H1 (cell line): ENCODE results near the gene ACTL8. TPM values are rescaled to one million over a fixed set of nuclear protein-coding genes. Genes with fewer than 3 reads are reported as not detected.

ENCODE experiments used
- CTCF ChIA-PET: fragments of 300-600 bp; sonication (Branson Sonifier 250); formaldehyde crosslinking; loops from one replicate; lab custom pipeline; 2021; ENCODE audit not compliant: partially characterized antibody; lab: Charles Lee
- POLR2A ChIA-PET: fragments of 300-600 bp; sonication (Branson Sonifier 250); formaldehyde crosslinking; loops from one replicate; lab custom pipeline; 2021; ENCODE audit warnings: inconsistent platforms; ENCODE audit not compliant: partially characterized antibody; lab: Charles Lee
- DNase-seq, 2 experiments: peaks; one replicate each; pipeline versions ENCODE4 v3.0.0 to v3.0.0-alpha.2; 2010 to 2022; ENCODE audit warnings: low spot score in 2 of 2, low read depth in 1 of 2, mixed read lengths in 1 of 2
- FAIRE-seq: peaks from 2 replicates; lab custom pipeline; 2011; peaks lifted over from hg19 to GRCh38; lab: Jason Lieb, UNC
- H2AFZ ChIP-seq: 2 replicates; pipeline ENCODE4 v1.8.1; 2012; ENCODE audit warnings: low read length, inconsistent platforms
- H2AK5ac ChIP-seq: 2 replicates; pipeline ENCODE4 v1.6.1; 2013; ENCODE audit warnings: low read depth, low read length
- H2BK120ac ChIP-seq: replicated peaks from 2 replicates; pipeline ENCODE3; 2013; ENCODE audit warnings: low read depth, low read length, inconsistent platforms
- H2BK12ac ChIP-seq: 2 replicates; pipeline ENCODE4 v1.6.1; 2013; ENCODE audit warnings: low read depth, low read length
- H2BK15ac ChIP-seq: 2 replicates; pipeline ENCODE4 v1.6.1; 2013; ENCODE audit warnings: low read length
- H2BK20ac ChIP-seq: 2 replicates; pipeline ENCODE4 v1.6.1; 2013; ENCODE audit warnings: low read length
- H2BK5ac ChIP-seq: 2 replicates; pipeline ENCODE4 v1.6.1; 2013; ENCODE audit warnings: low read depth, low read length
- H3K14ac ChIP-seq: 2 replicates; pipeline ENCODE4 v1.6.1; 2013; ENCODE audit warnings: inconsistent platforms; ENCODE audit not compliant: insufficient read length
- H3K18ac ChIP-seq: 2 replicates; pipeline ENCODE4 v1.6.1; 2013; ENCODE audit warnings: low read length; ENCODE audit errors: extremely low read depth
- H3K23ac ChIP-seq: 2 replicates; pipeline ENCODE4 v1.6.1; 2013; ENCODE audit warnings: inconsistent platforms; ENCODE audit not compliant: insufficient read length
- H3K23me2 ChIP-seq: 2 replicates; pipeline ENCODE4 v1.6.1; 2013; ENCODE audit warnings: low read depth, low read length
- H3K27ac ChIP-seq: 2 replicates; pipeline ENCODE4 v1.6.1; 2011; ENCODE audit warnings: low read depth, low read length, inconsistent platforms
- H3K27me3 ChIP-seq, 4 experiments: replicated peaks in 1 of 4; 1 replicate in 1 of 4; 2 replicates in 3 of 4; pipeline versions ENCODE4 v1.6.1 to v1.8.1; 2011 to 2013; ENCODE audit warnings: low read length in 3 of 4, mild to moderate bottlenecking in 3 of 4, inconsistent platforms in 2 of 4, mixed read lengths in 2 of 4, moderate library complexity in 1 of 4; ENCODE audit not compliant: control insufficient read depth in 3 of 4, insufficient read depth in 3 of 4; ENCODE audit errors: extremely low read depth in 1 of 4
- H3K36me3 ChIP-seq, 4 experiments: 2 replicates each; pipeline versions ENCODE4 v1.6.1 to v1.8.1; 2011 to 2013; ENCODE audit warnings: mild to moderate bottlenecking in 4 of 4, low read length in 3 of 4, moderate library complexity in 2 of 4, control low read depth in 1 of 4, inconsistent platforms in 1 of 4; ENCODE audit not compliant: insufficient read depth in 4 of 4, control insufficient read depth in 2 of 4
- H3K4ac ChIP-seq: replicated peaks from 2 replicates; pipeline ENCODE3; 2013; ENCODE audit warnings: low read length, low read depth, mixed read lengths, inconsistent platforms; ENCODE audit not compliant: insufficient read length
- H3K4me1 ChIP-seq, 4 experiments: replicated peaks in 1 of 4; 1 replicate in 1 of 4; 2 replicates in 3 of 4; pipeline versions ENCODE4 v1.6.1 to v1.8.1; 2011 to 2013; ENCODE audit warnings: low read length in 3 of 4, inconsistent platforms in 2 of 4, mixed read lengths in 1 of 4; ENCODE audit not compliant: insufficient read depth in 4 of 4, control insufficient read depth in 3 of 4
- H3K4me2 ChIP-seq, 2 experiments: 2 replicates each; pipeline versions ENCODE4 v1.6.1 to v1.8.1; 2011 to 2013; ENCODE audit warnings: low read depth in 2 of 2, low read length in 2 of 2, control low read depth in 1 of 2, inconsistent platforms in 1 of 2, mild to moderate bottlenecking in 1 of 2; ENCODE audit not compliant: insufficient read depth in 1 of 2
- H3K4me3 ChIP-seq, 4 experiments: fragments of 200-600, 300-600 bp in 1 of 4; sonication (generic), shearing (Covaris generic), sonication (Bioruptor Twin) in 1 of 4; 2 replicates each; pipeline versions ENCODE4 v1.5.1 to v1.8.1; 2011 to 2016; ENCODE audit warnings: low read length in 4 of 4, low read depth in 3 of 4, control low read depth in 2 of 4, inconsistent platforms in 2 of 4, mild to moderate bottlenecking in 2 of 4, mixed read lengths in 1 of 4, moderate library complexity in 1 of 4; ENCODE audit not compliant: insufficient read depth in 2 of 4; ENCODE audit errors: extremely low read depth in 1 of 4
- H3K56ac ChIP-seq: replicated peaks from 2 replicates; pipeline ENCODE3; 2013; ENCODE audit warnings: low read depth, mild to moderate bottlenecking, mixed read lengths, low read length, inconsistent platforms; ENCODE audit not compliant: insufficient read length
- H3K79me1 ChIP-seq: 2 replicates; pipeline ENCODE4 v1.6.1; 2013; ENCODE audit warnings: low read depth, low read length, control low read depth
- H3K79me2 ChIP-seq, 2 experiments: 2 replicates each; pipeline versions ENCODE4 v1.6.1 to v1.8.1; 2012 to 2013; ENCODE audit warnings: low read length in 2 of 2, mild to moderate bottlenecking in 2 of 2, inconsistent platforms in 1 of 2; ENCODE audit not compliant: insufficient read depth in 2 of 2, control insufficient read depth in 1 of 2
- H3K9ac ChIP-seq, 4 experiments: replicated peaks in 1 of 4; 1 replicate in 1 of 4; 2 replicates in 3 of 4; pipeline versions ENCODE4 v1.6.1 to v1.8.1; 2011 to 2013; ENCODE audit warnings: low read depth in 3 of 4, low read length in 3 of 4, control low read depth in 2 of 4, mild to moderate bottlenecking in 2 of 4, moderate library complexity in 2 of 4, inconsistent platforms in 1 of 4; ENCODE audit errors: extremely low read depth in 1 of 4
- H3K9me3 ChIP-seq, 2 experiments: 2 replicates each; pipeline versions ENCODE4 v1.6.1 to v1.8.1; 2012 to 2013; ENCODE audit warnings: mild to moderate bottlenecking in 2 of 2, moderate library complexity in 2 of 2, control low read depth in 1 of 2, inconsistent platforms in 1 of 2, low read depth in 1 of 2, low read length in 1 of 2, mixed read lengths in 1 of 2; ENCODE audit not compliant: insufficient read depth in 2 of 2
- H4K20me1 ChIP-seq, 2 experiments: replicated peaks in 1 of 2; 2 replicates each; pipeline versions ENCODE3 to v1.8.1; 2011 to 2013; ENCODE audit warnings: inconsistent platforms in 2 of 2, low read length in 2 of 2, mild to moderate bottlenecking in 1 of 2; ENCODE audit not compliant: insufficient read depth in 2 of 2, control insufficient read depth in 1 of 2
- H4K5ac ChIP-seq: 2 replicates; pipeline ENCODE4 v1.6.1; 2013; ENCODE audit warnings: low read length, low read depth, mixed read lengths, inconsistent platforms; ENCODE audit not compliant: insufficient read length
- H4K8ac ChIP-seq: 2 replicates; pipeline ENCODE4 v1.8.0; 2013; ENCODE audit warnings: mild to moderate bottlenecking, moderate library complexity, low read length, inconsistent platforms; ENCODE audit not compliant: insufficient read depth; ENCODE audit errors: extremely low read depth
- H4K91ac ChIP-seq: replicated peaks from 2 replicates; pipeline ENCODE3; 2013; ENCODE audit warnings: low read length, mixed read lengths, inconsistent platforms; ENCODE audit not compliant: insufficient read length
- ATF2 ChIP-seq: IDR thresholded peaks from 2 replicates; pipeline ENCODE4 v1.6.1; 2012; ENCODE audit warnings: low read length, inconsistent platforms
- BCL11A ChIP-seq, 2 experiments: IDR thresholded peaks; one replicate each; pipeline ENCODE4 v1.6.1; 2011; ENCODE audit warnings: low read depth in 2 of 2, low read length in 2 of 2, mild to moderate bottlenecking in 2 of 2
- CTBP2 ChIP-seq: IDR thresholded peaks from 2 replicates; pipeline ENCODE4 v1.7.0; 2011; ENCODE audit warnings: borderline replicate concordance, mild to moderate bottlenecking, moderate library complexity, mixed read lengths, low read length; ENCODE audit not compliant: insufficient read depth, insufficient read length
- EGR1 ChIP-seq: IDR thresholded peaks from 2 replicates; pipeline ENCODE4 v1.6.1; 2011; ENCODE audit warnings: low read depth, low read length, borderline replicate concordance
- EZH2 ChIP-seq: fragments of 200-600 bp; sonication (generic); IDR thresholded peaks from 2 replicates; pipeline ENCODE4 v1.7.1; 2012; ENCODE audit warnings: low read depth, mild to moderate bottlenecking, moderate library complexity, low read length, inconsistent platforms; ENCODE audit not compliant: severe bottlenecking
- FOSL1 ChIP-seq: IDR thresholded peaks from 2 replicates; pipeline ENCODE4 v1.6.1; 2011; ENCODE audit warnings: mild to moderate bottlenecking, low read depth, low read length, moderate library complexity; ENCODE audit not compliant: insufficient read depth
- MAFK ChIP-seq: IDR thresholded peaks from 2 replicates; pipeline ENCODE4 v1.6.1; 2012; ENCODE audit warnings: low read depth, mild to moderate bottlenecking, improper control_type of control experiment, low read length
- RAD21 ChIP-seq, 2 experiments: IDR thresholded peaks in 1 of 2; conservative IDR thresholded peaks in 1 of 2; 2 replicates each; pipeline ENCODE4 v1.6.1; 2011; ENCODE audit warnings: low read depth in 2 of 2, low read length in 2 of 2, improper control_type of control experiment in 1 of 2, inconsistent platforms in 1 of 2, mild to moderate bottlenecking in 1 of 2, moderate library complexity in 1 of 2
- SAP30 ChIP-seq: fragments of 300-600 bp; sonication (generic); IDR thresholded peaks from 2 replicates; pipeline ENCODE4 v1.7.1; 2012; ENCODE audit warnings: low read length, moderate library complexity, mild to moderate bottlenecking, inconsistent platforms; ENCODE audit not compliant: insufficient read depth, insufficient replicate concordance
- TAF7 ChIP-seq: optimal IDR thresholded peaks from 2 replicates; pipeline ENCODE3; 2011; ENCODE audit warnings: low read depth, mild to moderate bottlenecking, inconsistent platforms, low read length, moderate library complexity, borderline replicate concordance
- TBP ChIP-seq: IDR thresholded peaks from 2 replicates; pipeline ENCODE4 v1.6.1; 2011; ENCODE audit warnings: low read depth, low read length, improper control_type of control experiment
- YY1 ChIP-seq: IDR thresholded peaks from 2 replicates; pipeline ENCODE4 v1.6.1; 2011; ENCODE audit warnings: low read depth, mild to moderate bottlenecking, low read length
- WGBS, 2 experiments: shearing (Covaris generic) in 1 of 2; methylation state at CpG; one replicate each; pipeline versions ENCODE4 v1.1.6 to v1.1.7; 2013 to 2015; ENCODE audit warnings: low lambda C conversion rate in 2 of 2, mixed read lengths in 2 of 2, inconsistent platforms in 1 of 2, low coverage in 1 of 2, missing lambda C conversion rate in 1 of 2; ENCODE audit not compliant: insufficient replicate concordance in 2 of 2, insufficient coverage in 1 of 2, insufficient read length in 1 of 2; ENCODE audit errors: extremely low coverage in 1 of 2, missing lambda C conversion rate in 1 of 2; 5-methylcytosine and 5-hydroxymethylcytosine counted together
- polyA plus RNA-seq, 7 experiments: library from polyadenylated mRNA; depleted of rRNA in 3 of 7; stranded (reverse) in 5 of 7; unstranded in 2 of 7; fragments of >200 nt in 5 of 7; fragments of 200-250 nt in 2 of 7; gene quantifications; 1 replicate in 5 of 7; 2 replicates in 1 of 7; 4 replicates in 1 of 7; pipeline versions ENCODE4 v1.2.1 to v1.2.3, GENCODE V29; 2011 to 2013; ENCODE audit warnings: missing spikeins in 2 of 7, mixed read lengths in 2 of 7
- total RNA-seq: library from RNA; stranded (reverse); fragmentation: NEBNext Ultra II Directional; extraction: Animal tissue kit (Norgen Biotek cat#: 25700); gene quantifications from 2 replicates; pipeline ENCODE4 v1.2.1, GENCODE V29; 2021

Gene ACTL8
- total and polyA plus RNA-seq, 2 of the 8 experiments (the other 6 are each of a cell fraction or from before 2014, with no cell fraction given), result 0.33 to 0.47 TPM

DNA sequence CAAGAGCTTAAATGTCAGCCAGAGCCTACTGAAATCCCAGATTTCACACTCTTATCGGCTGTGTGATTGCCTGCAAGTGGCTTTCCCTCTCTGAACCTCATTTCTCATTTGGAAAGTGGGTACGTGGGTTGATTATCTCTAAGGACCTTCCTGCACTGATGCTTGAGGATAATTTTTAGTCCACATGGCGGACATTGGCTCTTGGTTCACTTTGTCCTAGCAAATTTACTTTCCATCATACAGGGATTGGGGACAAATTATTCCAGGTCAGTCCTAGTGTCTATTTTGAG, 111.6 kb downstream of the ACTL8 start:
- Histone ChIP-seq H3K4me3 (no peak overlapping the region), H3K9ac (no peak overlapping the region), H3K23me2 (no peaks in the 10 kb centered on the region; the same call in 1 of the 2 replicates), H4K91ac (no peak overlapping the region), H3K14ac (no peak overlapping the region), H2BK120ac (no peak overlapping the region), H2AK5ac (no peak overlapping the region), H3K27ac (no peak overlapping the region), H3K36me3 (no peaks in the 10 kb centered on the region), H3K56ac (no peak overlapping the region), H3K27me3 (no peaks in the 10 kb centered on the region), H3K79me2 (no peaks in the 10 kb centered on the region), H2BK5ac (no peak overlapping the region), H2AFZ (no peak overlapping the region), H4K5ac (no peak overlapping the region), H3K18ac (no peak overlapping the region), H2BK20ac (no peak overlapping the region), H3K79me1 (no peaks in the 10 kb centered on the region), H4K20me1 (no peaks in the 10 kb centered on the region), H4K8ac (no peak overlapping the region), H3K9me3 (peaks cover 0 to 5% of the 10 kb centered on the region in 2 experiments; a peak in 2 of 4 replicates), H3K4ac (no peak overlapping the region), H3K4me2 (no peak overlapping the region), H2BK15ac (no peak overlapping the region), H3K4me1 (no peaks in the 10 kb centered on the region; a peak in 2 of 7 replicates), H3K23ac (no peak overlapping the region), H2BK12ac (no peak overlapping the region)
- FAIRE-seq, result no peak
- POLR2A ChIA-PET, result no interaction called here
- DNase-seq, result no peak
- CTCF ChIA-PET, result no interaction called here
- 90% methylated on average over 3 of the region's 3 CpGs; no CpG with 5 or more reads in 1 of the 2 experiments for WGBS, 2 experiments
- TF ChIP-seq MAFK (no peak), ATF2 (no peak), TBP (no peak), CTBP2 (no peak), EGR1 (no peak), FOSL1 (no peak), YY1 (no peak), BCL11A (IDR thresholded peaks at IDR 0.05; ENCODE audit: low read depth in 2 of 2, low read length in 2 of 2) (no peak), SAP30 (no peak), EZH2 (no peak), TAF7 (no peak), RAD21 (IDR thresholded peaks at IDR 0.05 in 1 of 2, conservative IDR thresholded peaks at IDR 0.05 in 1 of 2; ENCODE audit: low read depth in 2 of 2, low read length in 2 of 2) (no peak)
